CD4-positive, CD25-positive, alpha-beta regulatory T cell (primary cell): Measurements from ENCODE around the gene COQ8A. TPM values are rescaled to one million over a fixed set of nuclear protein-coding genes. Genes with fewer than 3 reads are reported as not detected.

Experiments
- ATAC-seq, 2 donors: fragments of 150-1000 bp; cut with Tn5 transposase; one replicate each; pipeline ENCODE4 v1.10.0; 2021; ENCODE audit warnings: low read depth in 2 of 2, moderate number of reproducible peaks in 2 of 2, moderate library complexity in 1 of 2
- DNase-seq, 3 donors: peaks; one replicate each; pipeline versions ENCODE4 v3.0.0 to v3.0.0-alpha.2; 2012 to 2022; ENCODE audit warnings: mixed read lengths in 1 of 3
- H3K27ac ChIP-seq: one replicate; pipeline ENCODE4 v1.7.0; 2013; ENCODE audit warnings: mild to moderate bottlenecking, low read length; ENCODE audit not compliant: insufficient read depth, poor library complexity, severe bottlenecking
- H3K27me3 ChIP-seq: one replicate; pipeline ENCODE4 v1.7.0; 2013; ENCODE audit warnings: low read length; ENCODE audit not compliant: control insufficient read depth, insufficient read depth
- H3K36me3 ChIP-seq: one replicate; pipeline ENCODE4 v1.7.0; 2013; ENCODE audit warnings: mild to moderate bottlenecking, low read length, moderate library complexity; ENCODE audit not compliant: control insufficient read depth, insufficient read depth
- H3K4me1 ChIP-seq: 2 replicates; pipeline ENCODE4 v1.7.0; 2013; ENCODE audit warnings: mild to moderate bottlenecking, low read length; ENCODE audit not compliant: insufficient read depth, control insufficient read depth, poor library complexity, severe bottlenecking
- H3K4me3 ChIP-seq: one replicate; pipeline ENCODE4 v1.7.0; 2013; ENCODE audit warnings: low read depth, mild to moderate bottlenecking, low read length, moderate library complexity
- H3K9me3 ChIP-seq, 2 experiments: 1 replicate in 1 of 2; 2 replicates in 1 of 2; pipeline ENCODE4 v1.7.0; 2013; ENCODE audit warnings: low read length in 2 of 2, mild to moderate bottlenecking in 1 of 2, moderate library complexity in 1 of 2; ENCODE audit not compliant: control insufficient read depth in 2 of 2
- H3K27ac Mint-ChIP-seq, 3 donors: one replicate each; pipeline ENCODE4 v1.8.0; 2020 to 2022; ENCODE audit warnings: mild to moderate bottlenecking in 3 of 3, mixed read lengths in 3 of 3, moderate library complexity in 2 of 3
- H3K27me3 Mint-ChIP-seq: one replicate; pipeline ENCODE4 v1.8.0; 2022; ENCODE audit warnings: mild to moderate bottlenecking, mixed read lengths
- H3K36me3 Mint-ChIP-seq: one replicate; pipeline ENCODE4 v1.8.0; 2020; ENCODE audit warnings: mixed read lengths
- H3K4me1 Mint-ChIP-seq, 4 donors: one replicate each; pipeline ENCODE4 v1.8.0; 2020 to 2022; ENCODE audit warnings: mixed read lengths in 4 of 4, mild to moderate bottlenecking in 1 of 4
- H3K4me3 Mint-ChIP-seq, 4 donors: one replicate each; pipeline ENCODE4 v1.8.0; 2020 to 2022; ENCODE audit warnings: mild to moderate bottlenecking in 4 of 4, mixed read lengths in 4 of 4, moderate library complexity in 3 of 4
- H3K9me3 Mint-ChIP-seq, 7 donors: one replicate each; pipeline ENCODE4 v1.8.0; 2020 to 2022; ENCODE audit warnings: mixed read lengths in 7 of 7, mild to moderate bottlenecking in 3 of 7, moderate library complexity in 2 of 7
- polyA plus RNA-seq, 4 donors: library from polyadenylated mRNA; unstranded; fragments of 300-500 nt; fragmentation: Illumina TruSeq; gene quantifications; one replicate each; pipeline ENCODE4 v1.2.3, GENCODE V29; 2021
- total RNA-seq: library from RNA; stranded (reverse); gene quantifications from one replicate; pipeline ENCODE4 v1.2.3, GENCODE V29; 2022

The COQ8A gene
- total and polyA plus RNA-seq, 5 donors from 2014 or later: 44.1 to 60.1 (median 54.4) TPM

GRCh38 chr1:226895644-226896043 is 44.5 kb upstream of the COQ8A start:
- no peaks in the 10 kb centered on the region for H3K36me3 Mint-ChIP-seq
- no peaks in the 10 kb centered on the region for H3K27me3 Mint-ChIP-seq
- Histone ChIP-seq H3K4me3 (no peak overlapping the region), H3K9me3 (no peaks in the 10 kb centered on the region), H3K27ac (no peak overlapping the region), H3K27me3 (no peaks in the 10 kb centered on the region), H3K4me1 (no peaks in the 10 kb centered on the region), H3K36me3 (no peaks in the 10 kb centered on the region)
- H3K4me3 Mint-ChIP-seq: no peak overlapping the region
- H3K27ac Mint-ChIP-seq: no peak overlapping the region
- DNase-seq (no peak), ATAC-seq (no peak)
- H3K4me1 Mint-ChIP-seq: no peaks in the 10 kb centered on the region
- peaks cover 0 to 1% (median 0%) of the 10 kb centered on the region in 7 donors for H3K9me3 Mint-ChIP-seq

DNA sequence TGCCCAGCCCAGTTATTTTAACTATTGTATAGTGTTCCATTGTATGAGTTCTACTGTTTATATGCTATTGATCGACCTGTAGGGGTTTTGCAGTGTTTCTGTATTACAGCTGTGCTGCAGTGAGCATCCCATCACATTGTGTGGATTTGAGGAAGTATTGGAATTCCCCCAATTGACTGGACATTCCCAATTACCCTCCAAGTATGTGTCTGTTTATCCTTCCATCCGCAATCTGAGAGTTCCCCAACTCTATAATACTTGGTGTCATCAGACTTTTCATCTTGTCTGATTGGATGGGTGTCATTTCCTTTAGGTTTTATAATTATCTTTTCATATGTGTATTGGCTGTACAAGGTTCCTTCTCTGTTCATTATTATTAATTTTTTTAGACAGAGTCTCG is 41.8 kb upstream of the COQ8A start:
- Mint-ChIP-seq H3K9me3 (peaks cover 0 to 1% (median 0%) of the 10 kb centered on the region in 7 donors), H3K4me1 (no peaks in the 10 kb centered on the region), H3K27ac (no peak overlapping the region), H3K4me3 (no peak overlapping the region), H3K36me3 (no peaks in the 10 kb centered on the region), H3K27me3 (no peaks in the 10 kb centered on the region)
- no peak for DNase-seq
- Histone ChIP-seq H3K27me3 (no peaks in the 10 kb centered on the region), H3K36me3 (no peaks in the 10 kb centered on the region), H3K4me3 (no peak overlapping the region), H3K27ac (no peak overlapping the region), H3K4me1 (no peaks in the 10 kb centered on the region), H3K9me3 (no peaks in the 10 kb centered on the region)
- ATAC-seq: no peak

GRCh38 chr1:226901421-226901820 is 38.7 kb upstream of the COQ8A start:
- Mint-ChIP-seq H3K27ac (no peak overlapping the region), H3K4me1 (no peaks in the 10 kb centered on the region), H3K9me3 (peaks cover 0 to 1% (median 0%) of the 10 kb centered on the region in 7 donors), H3K4me3 (no peak overlapping the region), H3K27me3 (no peaks in the 10 kb centered on the region), H3K36me3 (no peaks in the 10 kb centered on the region)
- no peaks in the 10 kb centered on the region for H3K4me1 ChIP-seq
- no peaks in the 10 kb centered on the region for H3K9me3 ChIP-seq
- H3K27me3 ChIP-seq: no peaks in the 10 kb centered on the region
- no peak overlapping the region for H3K27ac ChIP-seq
- ATAC-seq: no peak
- no peaks in the 10 kb centered on the region for H3K36me3 ChIP-seq
- H3K4me3 ChIP-seq: no peak overlapping the region
- no peak for DNase-seq

GRCh38 chr1:226902601-226903000 is 37.5 kb upstream of the COQ8A start:
- Mint-ChIP-seq H3K36me3 (no peaks in the 10 kb centered on the region), H3K27ac (no peak overlapping the region), H3K4me1 (no peaks in the 10 kb centered on the region), H3K4me3 (no peak overlapping the region), H3K9me3 (peaks cover 0 to 1% (median 0%) of the 10 kb centered on the region in 7 donors), H3K27me3 (no peaks in the 10 kb centered on the region)
- H3K9me3 ChIP-seq: no peaks in the 10 kb centered on the region
- H3K36me3 ChIP-seq: no peaks in the 10 kb centered on the region
- no peaks in the 10 kb centered on the region for H3K4me1 ChIP-seq
- H3K27ac ChIP-seq: no peak overlapping the region
- ATAC-seq (no peak), DNase-seq (no peak)
- no peak overlapping the region for H3K4me3 ChIP-seq
- no peaks in the 10 kb centered on the region for H3K27me3 ChIP-seq

DNA sequence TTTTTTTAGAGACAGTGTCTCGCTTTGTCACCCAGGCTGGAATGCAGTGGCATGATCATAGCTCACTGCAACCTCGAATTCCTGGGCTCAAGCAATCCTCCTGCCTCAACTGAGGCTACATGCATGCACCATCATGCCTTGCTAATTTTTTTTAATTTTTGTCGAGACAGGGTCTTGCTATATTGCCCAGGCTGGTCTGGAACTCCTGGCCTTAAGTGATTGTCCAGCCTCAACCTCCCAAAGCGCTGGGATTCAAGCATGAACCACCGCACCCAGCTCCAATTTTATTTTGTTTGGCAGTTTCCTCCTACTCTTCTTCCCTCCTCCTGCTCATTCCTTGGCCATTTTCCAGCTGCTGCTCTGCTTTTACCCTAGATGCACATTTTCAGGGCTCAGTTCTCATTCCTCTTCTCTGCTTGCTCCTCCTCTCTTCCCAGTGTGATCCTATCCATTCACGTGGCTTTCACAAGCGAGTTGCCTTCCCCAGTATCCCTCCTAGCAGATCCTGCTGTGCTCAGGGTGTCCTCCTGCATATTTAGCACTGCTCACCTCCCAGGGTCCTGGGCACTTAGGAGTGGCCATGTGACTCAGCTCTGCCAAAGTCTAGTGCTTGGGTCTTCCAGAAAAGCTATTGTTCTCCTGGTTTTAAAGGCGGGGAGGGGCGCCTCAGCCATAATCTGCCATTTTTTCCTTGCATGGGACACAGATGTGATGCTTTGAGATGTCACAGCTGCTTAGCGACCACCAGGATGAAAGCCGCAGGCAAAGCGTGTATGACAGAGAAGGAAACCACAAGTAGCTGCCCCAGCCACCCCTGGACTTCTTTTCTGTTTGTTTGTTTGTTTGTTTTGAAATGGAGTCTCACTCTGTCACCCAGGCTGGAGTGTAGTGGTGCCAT is 36.0 kb upstream of the COQ8A start:
- H3K4me1 ChIP-seq: no peaks in the 10 kb centered on the region
- H3K4me3 Mint-ChIP-seq: no peak overlapping the region
- no peak for DNase-seq
- no peaks in the 10 kb centered on the region for H3K36me3 ChIP-seq
- no peak overlapping the region for H3K27ac ChIP-seq
- peaks cover 0 to 1% (median 0%) of the 10 kb centered on the region in 7 donors for H3K9me3 Mint-ChIP-seq
- no peaks in the 10 kb centered on the region for H3K27me3 ChIP-seq
- H3K27ac Mint-ChIP-seq: peak overlapping the region in 1 of 3 donors; percentile 3
- no peaks in the 10 kb centered on the region for H3K9me3 ChIP-seq
- no peak for ATAC-seq
- H3K4me1 Mint-ChIP-seq: no peaks in the 10 kb centered on the region
- no peaks in the 10 kb centered on the region for H3K27me3 Mint-ChIP-seq
- no peak overlapping the region for H3K4me3 ChIP-seq
- H3K36me3 Mint-ChIP-seq: no peaks in the 10 kb centered on the region

- no peak overlapping the region for H3K27ac ChIP-seq
- no peak overlapping the region for H3K27ac Mint-ChIP-seq
- no peaks in the 10 kb centered on the region for H3K27me3 Mint-ChIP-seq
- H3K9me3 Mint-ChIP-seq: peaks cover 0 to 1% (median 0%) of the 10 kb centered on the region in 7 donors
- no peaks in the 10 kb centered on the region for H3K4me1 Mint-ChIP-seq
- DNase-seq (no peak), ATAC-seq (no peak)
- no peaks in the 10 kb centered on the region for H3K9me3 ChIP-seq
- H3K27me3 ChIP-seq: no peaks in the 10 kb centered on the region
- no peak overlapping the region for H3K4me3 Mint-ChIP-seq
- H3K4me3 ChIP-seq: no peak overlapping the region
- no peaks in the 10 kb centered on the region for H3K4me1 ChIP-seq
- no peaks in the 10 kb centered on the region for H3K36me3 ChIP-seq
- peaks cover under 1% of the 10 kb centered on the region for H3K36me3 Mint-ChIP-seq
Measured at GRCh38 chr1:226904772-226905171, 35.3 kb upstream of the COQ8A start.

GRCh38 chr1:226908419-226908818 is 31.7 kb upstream of the COQ8A start:
- Histone ChIP-seq H3K27ac (no peak overlapping the region), H3K36me3 (no peaks in the 10 kb centered on the region), H3K27me3 (no peaks in the 10 kb centered on the region), H3K9me3 (no peaks in the 10 kb centered on the region), H3K4me1 (no peaks in the 10 kb centered on the region), H3K4me3 (no peak overlapping the region)
- H3K27ac Mint-ChIP-seq: no peak overlapping the region
- peaks cover 3% of the 10 kb centered on the region for H3K36me3 Mint-ChIP-seq
- no peak overlapping the region for H3K4me3 Mint-ChIP-seq
- DNase-seq: no peak
- H3K27me3 Mint-ChIP-seq: no peaks in the 10 kb centered on the region
- H3K9me3 Mint-ChIP-seq: no peaks in the 10 kb centered on the region
- peaks cover 0 to 3% (median 0%) of the 10 kb centered on the region in 4 donors for H3K4me1 Mint-ChIP-seq
- ATAC-seq: no peak

- Mint-ChIP-seq H3K4me1 (peaks cover 0 to 3% (median 0%) of the 10 kb centered on the region in 4 donors), H3K27ac (no peak overlapping the region), H3K27me3 (no peaks in the 10 kb centered on the region), H3K36me3 (peaks cover 3% of the 10 kb centered on the region), H3K9me3 (no peaks in the 10 kb centered on the region), H3K4me3 (no peak overlapping the region)
- Histone ChIP-seq H3K4me1 (no peaks in the 10 kb centered on the region), H3K27me3 (no peaks in the 10 kb centered on the region), H3K36me3 (no peaks in the 10 kb centered on the region), H3K27ac (no peak overlapping the region), H3K9me3 (no peaks in the 10 kb centered on the region), H3K4me3 (no peak overlapping the region)
- DNase-seq (no peak), ATAC-seq (no peak)
Measured at GRCh38 chr1:226908913-226909312, 31.2 kb upstream of the COQ8A start.
